Measurements from ENCODE around the gene DRAXIN.

GRCh38 chr1:11766429-11766776 lies 74.9 kb downstream of the DRAXIN start:
- TF ChIP-seq CTCF (IDR thresholded peaks at IDR 0.05; ENCODE audit: insufficient read depth, low read depth, low read length), result no peak
- no peak for TF ChIP-seq EZH2 (IDR thresholded peaks at IDR 0.05; ENCODE audit: insufficient read depth, low read length)
